ENCODE measurements around the gene DTX1. TPM values are rescaled to one million over a fixed set of nuclear protein-coding genes. Genes with fewer than 3 reads are reported as not detected.

DTX1 gene
- total RNA-seq, 1 donor from 2014 or later: 1.8 TPM

DNA sequence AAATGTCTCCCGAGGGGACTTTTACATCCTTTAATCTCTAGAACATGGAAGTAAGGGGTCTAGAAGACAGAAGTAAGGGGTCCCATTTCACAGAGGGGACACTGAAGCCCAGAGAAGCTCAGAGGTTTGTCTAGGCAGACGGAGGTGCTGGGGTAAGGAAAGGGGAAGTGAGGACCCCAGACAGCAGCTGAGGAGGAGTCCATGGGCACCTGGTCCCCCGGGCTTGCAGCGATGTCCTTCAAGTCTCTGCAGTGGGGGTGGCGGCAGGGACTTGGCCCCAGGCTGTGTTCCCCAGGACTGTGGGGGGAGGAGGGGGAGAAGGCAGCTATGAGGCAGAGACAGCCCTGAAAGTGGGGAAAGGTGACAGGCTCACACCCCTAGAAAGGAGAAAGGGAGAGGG lies 30.7 kb downstream of the DTX1 start:
- H3K4me1 Mint-ChIP-seq (ENCODE audit: low read depth): peaks cover 8% of the 10 kb centered on the region
- no peaks in the 10 kb centered on the region for H3K36me3 Mint-ChIP-seq (ENCODE audit: insufficient read depth)
- DNase-seq (ENCODE audit: low spot score, unreplicated experiment): no peak
- no peak overlapping the region for H3K4me3 Mint-ChIP-seq (ENCODE audit: low read depth)
- TF ChIP-seq, protein P1, sequence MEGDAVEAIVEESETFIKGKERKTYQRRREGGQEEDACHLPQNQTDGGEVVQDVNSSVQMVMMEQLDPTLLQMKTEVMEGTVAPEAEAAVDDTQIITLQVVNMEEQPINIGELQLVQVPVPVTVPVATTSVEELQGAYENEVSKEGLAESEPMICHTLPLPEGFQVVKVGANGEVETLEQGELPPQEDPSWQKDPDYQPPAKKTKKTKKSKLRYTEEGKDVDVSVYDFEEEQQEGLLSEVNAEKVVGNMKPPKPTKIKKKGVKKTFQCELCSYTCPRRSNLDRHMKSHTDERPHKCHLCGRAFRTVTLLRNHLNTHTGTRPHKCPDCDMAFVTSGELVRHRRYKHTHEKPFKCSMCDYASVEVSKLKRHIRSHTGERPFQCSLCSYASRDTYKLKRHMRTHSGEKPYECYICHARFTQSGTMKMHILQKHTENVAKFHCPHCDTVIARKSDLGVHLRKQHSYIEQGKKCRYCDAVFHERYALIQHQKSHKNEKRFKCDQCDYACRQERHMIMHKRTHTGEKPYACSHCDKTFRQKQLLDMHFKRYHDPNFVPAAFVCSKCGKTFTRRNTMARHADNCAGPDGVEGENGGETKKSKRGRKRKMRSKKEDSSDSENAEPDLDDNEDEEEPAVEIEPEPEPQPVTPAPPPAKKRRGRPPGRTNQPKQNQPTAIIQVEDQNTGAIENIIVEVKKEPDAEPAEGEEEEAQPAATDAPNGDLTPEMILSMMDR (IDR thresholded peaks at IDR 0.05; ENCODE audit: unreplicated experiment): no peak
- H3K27ac Mint-ChIP-seq: no peak overlapping the region
- H3K9me3 Mint-ChIP-seq (ENCODE audit: low read depth): no peaks in the 10 kb centered on the region
- H3K27me3 Mint-ChIP-seq: peaks cover 33% of the 10 kb centered on the region

DNA sequence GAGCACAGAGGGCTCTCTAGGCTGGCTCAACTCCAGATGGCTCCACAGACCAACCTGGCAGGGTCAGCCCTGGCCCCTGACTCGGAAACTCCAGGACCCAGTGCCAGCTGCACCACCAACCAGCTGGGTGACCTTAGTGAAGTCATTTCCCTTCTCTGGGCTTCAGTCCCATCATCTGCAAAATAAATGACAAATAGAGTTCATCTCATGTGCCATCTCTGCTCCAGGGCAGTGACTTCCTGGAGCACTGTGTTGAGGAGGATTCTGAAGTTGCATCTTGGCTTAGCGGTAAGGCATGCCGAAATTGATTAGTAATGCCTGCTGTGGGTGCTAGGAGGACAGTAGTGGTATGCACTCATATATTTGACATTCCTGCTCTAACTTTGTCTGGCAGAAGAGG lies 31.5 kb downstream of the DTX1 start:
- Mint-ChIP-seq H3K4me3 (ENCODE audit: low read depth) (no peak overlapping the region), H3K27ac (no peak overlapping the region), H3K4me1 (ENCODE audit: low read depth) (peaks cover 10% of the 10 kb centered on the region), H3K27me3 (peaks cover 39% of the 10 kb centered on the region), H3K9me3 (ENCODE audit: low read depth) (no peaks in the 10 kb centered on the region), H3K36me3 (ENCODE audit: insufficient read depth) (no peaks in the 10 kb centered on the region)
- TF ChIP-seq, protein P1 (IDR thresholded peaks at IDR 0.05; ENCODE audit: unreplicated experiment): no peak
- DNase-seq (ENCODE audit: low spot score, unreplicated experiment): no peak

DNA sequence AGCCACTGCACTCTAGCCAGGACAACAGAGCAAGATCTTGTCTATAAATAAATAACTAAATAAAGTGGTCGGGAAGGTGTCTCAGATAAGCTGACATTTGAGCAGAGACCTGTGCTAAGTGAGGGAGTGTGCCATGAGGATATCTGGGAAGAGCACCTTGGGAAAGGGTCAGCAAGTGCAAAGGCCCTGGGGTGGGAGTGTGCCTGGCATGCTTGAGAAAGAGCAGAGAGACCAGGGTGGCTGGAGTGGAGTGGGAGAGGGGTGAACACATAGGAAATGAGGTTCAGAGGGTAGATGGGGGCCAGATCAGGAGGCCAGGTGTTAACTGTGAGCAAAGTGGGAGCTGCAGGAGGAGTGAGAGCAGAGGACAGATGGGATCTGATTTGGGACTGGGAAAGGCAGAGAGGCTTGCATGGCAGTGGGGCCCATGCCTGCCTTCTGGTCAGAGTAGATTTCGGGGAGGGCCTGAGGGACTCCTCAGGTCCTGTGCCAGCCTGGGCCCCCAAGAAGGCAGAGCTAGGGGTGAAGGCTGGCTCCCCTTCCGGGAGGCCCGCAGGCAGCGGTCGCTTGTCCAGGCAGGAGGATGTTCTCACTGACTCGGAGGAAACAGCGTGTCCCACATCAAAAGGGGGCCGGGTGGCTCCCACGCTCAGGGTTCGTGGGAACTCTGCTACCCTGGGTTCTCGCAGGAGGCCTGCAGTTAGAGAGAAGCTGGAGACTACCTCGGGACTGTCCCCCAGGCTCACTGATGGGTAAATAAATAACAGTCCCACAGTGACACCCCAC lies 32.6 kb downstream of the DTX1 start:
- no peaks in the 10 kb centered on the region for H3K9me3 Mint-ChIP-seq (ENCODE audit: low read depth)
- no peaks in the 10 kb centered on the region for H3K36me3 Mint-ChIP-seq (ENCODE audit: insufficient read depth)
- DNase-seq (ENCODE audit: low spot score, unreplicated experiment): no peak
- no peak overlapping the region for H3K27ac Mint-ChIP-seq
- peaks cover 42% of the 10 kb centered on the region for H3K27me3 Mint-ChIP-seq
- H3K4me1 Mint-ChIP-seq (ENCODE audit: low read depth): peaks cover 10% of the 10 kb centered on the region
- TF ChIP-seq, protein P1 (IDR thresholded peaks at IDR 0.05; ENCODE audit: unreplicated experiment): no peak
- no peak overlapping the region for H3K4me3 Mint-ChIP-seq (ENCODE audit: low read depth)

DNA sequence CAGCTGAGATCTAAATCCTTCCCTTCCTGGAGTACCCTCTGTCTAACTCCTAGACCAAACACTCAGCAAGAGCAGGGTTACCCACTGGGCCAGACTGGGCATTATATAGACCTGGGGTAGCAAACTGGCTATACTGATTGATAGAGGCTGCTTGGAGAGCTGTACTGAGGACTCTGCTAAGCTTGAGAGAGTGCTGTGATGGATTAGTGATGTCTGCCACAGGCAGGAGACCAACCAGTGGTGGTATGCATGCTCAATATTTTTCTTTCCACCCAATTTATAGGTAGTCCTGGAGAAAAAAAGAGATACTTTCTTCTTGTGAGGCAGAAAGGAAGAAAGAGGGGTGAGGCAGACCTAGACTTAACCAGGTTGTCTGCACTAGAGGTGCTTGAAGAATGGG lies 33.3 kb downstream of the DTX1 start:
- Mint-ChIP-seq H3K36me3 (ENCODE audit: insufficient read depth) (no peaks in the 10 kb centered on the region), H3K4me1 (ENCODE audit: low read depth) (peaks cover 10% of the 10 kb centered on the region), H3K9me3 (ENCODE audit: low read depth) (no peaks in the 10 kb centered on the region), H3K27ac (no peak overlapping the region), H3K27me3 (peaks cover 43% of the 10 kb centered on the region), H3K4me3 (ENCODE audit: low read depth) (no peak overlapping the region)
- no peak for DNase-seq (ENCODE audit: low spot score, unreplicated experiment)
- TF ChIP-seq, protein P1 (IDR thresholded peaks at IDR 0.05; ENCODE audit: unreplicated experiment): no peak

DNA sequence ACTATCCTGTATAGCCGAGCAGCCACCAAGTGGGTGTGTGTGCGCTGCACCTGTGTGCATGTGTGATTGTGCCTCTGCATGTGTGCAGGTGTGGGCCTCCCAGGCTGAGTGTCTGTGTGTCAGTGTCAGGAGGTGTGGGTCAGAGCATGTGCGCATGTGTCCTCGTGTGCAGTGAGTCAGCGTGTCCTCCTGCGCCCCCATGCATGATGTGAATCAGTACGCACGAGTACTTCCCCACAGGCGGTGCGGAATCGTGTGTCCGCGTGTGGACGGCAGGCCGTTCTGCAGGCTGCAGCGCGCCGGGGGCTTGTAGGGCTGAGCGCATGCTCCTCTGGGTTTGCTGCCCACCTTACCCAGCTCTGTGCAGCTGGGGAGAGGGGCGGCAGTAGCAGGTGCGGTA lies 34.2 kb downstream of the DTX1 start:
- no peaks in the 10 kb centered on the region for H3K9me3 Mint-ChIP-seq (ENCODE audit: low read depth)
- H3K4me1 Mint-ChIP-seq (ENCODE audit: low read depth): peaks cover 10% of the 10 kb centered on the region
- H3K4me3 Mint-ChIP-seq (ENCODE audit: low read depth): no peak overlapping the region
- DNase-seq (ENCODE audit: low spot score, unreplicated experiment): no peak
- H3K36me3 Mint-ChIP-seq (ENCODE audit: insufficient read depth): no peaks in the 10 kb centered on the region
- peaks cover 46% of the 10 kb centered on the region for H3K27me3 Mint-ChIP-seq
- H3K27ac Mint-ChIP-seq: no peak overlapping the region
- TF ChIP-seq, protein P1 (IDR thresholded peaks at IDR 0.05; ENCODE audit: unreplicated experiment): no peak

Data from progenitor cell of endocrine pancreas (in vitro differentiated cells).